Loucy (cell line): ENCODE data around the gene MARF1.

Experiments used
- H2AFZ ChIP-seq: fragments of 200-600 bp; sonication (generic); 2 replicates; pipeline ENCODE4 v1.6.0; 2016; ENCODE audit warnings: antibody characterized with exemption, mild to moderate bottlenecking, low read length, moderate library complexity
- H3F3A ChIP-seq: fragments of 200-600 bp; 2 replicates; pipeline ENCODE4 v1.6.0; 2016; ENCODE audit warnings: antibody characterized with exemption, low read depth, mild to moderate bottlenecking
- H3K27me3 ChIP-seq: fragments of 200-600 bp; sonication (generic); 2 replicates; pipeline ENCODE4 v1.6.1; 2014; ENCODE audit warnings: low read length, mild to moderate bottlenecking; ENCODE audit not compliant: insufficient read depth, poor library complexity, severe bottlenecking
- H3K36me3 ChIP-seq: fragments of 200-600 bp; sonication (generic); 2 replicates; pipeline ENCODE4 v1.6.1; 2016; ENCODE audit warnings: low read length; ENCODE audit not compliant: insufficient read depth
- H3K4me1 ChIP-seq: fragments of 200-600 bp; sonication (generic); 2 replicates; pipeline ENCODE4 v1.5.1; 2014; ENCODE audit warnings: low read length, mild to moderate bottlenecking; ENCODE audit not compliant: insufficient read depth, poor library complexity, severe bottlenecking
- H3K4me2 ChIP-seq: fragments of 200-600 bp; sonication (generic); 2 replicates; pipeline ENCODE4 v1.6.0; 2014; ENCODE audit warnings: antibody characterized with exemption, low read length, low read depth, mild to moderate bottlenecking; ENCODE audit not compliant: poor library complexity, severe bottlenecking
- H3K4me3 ChIP-seq: fragments of 200-600 bp; sonication (generic); 2 replicates; pipeline ENCODE4 v1.5.1; 2014; ENCODE audit warnings: low read length, mild to moderate bottlenecking, mixed read lengths; ENCODE audit not compliant: poor library complexity, severe bottlenecking
- H3K79me2 ChIP-seq: fragments of 200-600 bp; sonication (generic); 2 replicates; pipeline ENCODE4 v1.6.1; 2014; ENCODE audit warnings: low read length; ENCODE audit not compliant: insufficient read depth
- H3K9ac ChIP-seq: fragments of 200-600 bp; sonication (generic); 2 replicates; pipeline ENCODE4 v1.6.0; 2014; ENCODE audit warnings: mild to moderate bottlenecking, low read depth, low read length, moderate library complexity; ENCODE audit not compliant: poor library complexity, severe bottlenecking
- H3K9me2 ChIP-seq: fragments of 200-600 bp; sonication (generic); replicated peaks from 2 replicates; pipeline ENCODE4 v1.6.1; 2016; ENCODE audit warnings: low read depth, low read length, mixed read lengths
- H3K9me3 ChIP-seq: fragments of 200-600 bp; sonication (generic); 2 replicates; pipeline ENCODE4 v1.6.1; 2014; ENCODE audit warnings: mild to moderate bottlenecking, antibody characterized with exemption, low read length, low read depth; ENCODE audit not compliant: insufficient read depth
- H4K20me1 ChIP-seq: fragments of 200-600 bp; sonication (generic); 2 replicates; pipeline ENCODE4 v1.6.0; 2014; ENCODE audit warnings: antibody characterized with exemption, low read length, mild to moderate bottlenecking; ENCODE audit not compliant: insufficient read depth, poor library complexity, severe bottlenecking
- CTCF ChIP-seq: fragments of 200-600 bp; sonication (generic); conservative IDR thresholded peaks from 2 replicates; pipeline ENCODE4 v1.5.1; 2014; ENCODE audit warnings: mild to moderate bottlenecking, antibody characterized with exemption, low read length
- EZH2phosphoT487 ChIP-seq: fragments of 200-600 bp; IDR thresholded peaks from 2 replicates; pipeline ENCODE4 v1.6.1; 2018; ENCODE audit warnings: antibody characterized with exemption, mild to moderate bottlenecking, moderate library complexity, borderline replicate concordance

MARF1 gene

GRCh38 chr16:15641753-15642556 is 999 bp downstream of the MARF1 start:
- Histone ChIP-seq H3K9ac (peak overlapping the region; percentile 92), H3K9me2 (no peaks in the 10 kb centered on the region), H3K36me3 (peaks cover 8% of the 10 kb centered on the region; the same call in 1 of the 2 replicates), H3K4me3 (peak overlapping the region; percentile 94), H3K4me1 (peaks cover 26% of the 10 kb centered on the region), H3K9me3 (no peaks in the 10 kb centered on the region), H2AFZ (0 out of 2 replicates have a peak overlapping the region, but pooled peaks have one; percentile 61), H3K27me3 (no peaks in the 10 kb centered on the region), H4K20me1 (peaks cover 11% of the 10 kb centered on the region), H3F3A (no peaks in the 10 kb centered on the region), H3K79me2 (peaks cover 30% of the 10 kb centered on the region), H3K4me2 (peak overlapping the region; percentile 86)
- TF ChIP-seq CTCF = no peak
- no peak for TF ChIP-seq EZH2phosphoT487

GRCh38 chr16:15640966-15641365 is 2.0 kb downstream of the MARF1 start:
- H3K4me1 ChIP-seq = peaks cover 36% of the 10 kb centered on the region
- H3K9me3 ChIP-seq = no peaks in the 10 kb centered on the region
- H3K9ac ChIP-seq = peak overlapping the region; percentile 92
- peaks cover 11% of the 10 kb centered on the region for H4K20me1 ChIP-seq
- TF ChIP-seq CTCF = no peak
- no peak for TF ChIP-seq EZH2phosphoT487
- H3K4me3 ChIP-seq = peak overlapping the region; percentile 94
- no peaks in the 10 kb centered on the region for H3F3A ChIP-seq
- peaks cover 10% of the 10 kb centered on the region; the same call in 1 of the 2 replicates for H3K36me3 ChIP-seq
- peak overlapping the region; percentile 86 for H3K4me2 ChIP-seq
- H2AFZ ChIP-seq = no peak overlapping the region
- H3K9me2 ChIP-seq = no peaks in the 10 kb centered on the region
- no peaks in the 10 kb centered on the region for H3K27me3 ChIP-seq
- peaks cover 30% of the 10 kb centered on the region for H3K79me2 ChIP-seq

GRCh38 chr16:15639061-15639568 is 3.8 kb downstream of the MARF1 start:
- H3K9ac ChIP-seq = no peak overlapping the region
- no peaks in the 10 kb centered on the region for H3K9me2 ChIP-seq
- H3K9me3 ChIP-seq = no peaks in the 10 kb centered on the region
- H3K36me3 ChIP-seq = peaks cover 24% of the 10 kb centered on the region; the same call in 1 of the 2 replicates
- TF ChIP-seq EZH2phosphoT487 (no peak), CTCF (no peak)
- H3K4me2 ChIP-seq = no peak overlapping the region
- no peak overlapping the region for H2AFZ ChIP-seq
- H3F3A ChIP-seq = no peaks in the 10 kb centered on the region
- no peaks in the 10 kb centered on the region for H3K27me3 ChIP-seq
- peaks cover 35% of the 10 kb centered on the region for H3K79me2 ChIP-seq
- H4K20me1 ChIP-seq = peaks cover 11% of the 10 kb centered on the region
- peaks cover 33% of the 10 kb centered on the region for H3K4me1 ChIP-seq
- H3K4me3 ChIP-seq = no peak overlapping the region
